Astrocyte of the cerebellum (primary cell): ENCODE results near the gene DCAF16.
A peak's percentile ranks its signal among the peaks of the same experiment; 100 is the strongest.

Source experiments
- DNase-seq: peaks from one replicate; pipeline ENCODE4 v3.0.0-alpha.2; 2011; ENCODE audit warnings: low read depth
- H3K4me3 ChIP-seq: 2 replicates; pipeline ENCODE4 v1.5.1; 2011; ENCODE audit warnings: mild to moderate bottlenecking, low read depth, low read length, moderate library complexity
- CTCF ChIP-seq: IDR thresholded peaks from 2 replicates; pipeline ENCODE4 v1.5.1; 2012; ENCODE audit warnings: low read length, low read depth, moderate library complexity, mild to moderate bottlenecking; ENCODE audit errors: missing control alignments
- in situ Hi-C: cut with HindIII; loops from 2 replicates; pipeline ENCODE4 v1.10.0; 2017; ENCODE audit warnings: low sequenced_read_pairs

DCAF16 gene

GRCh38 chr4:17811078-17811603 is 584 bp upstream of the DCAF16 start:
- in situ Hi-C loops = no loop called here
- DNase-seq = no peak
- no peak for TF ChIP-seq CTCF
- H3K4me3 ChIP-seq = peak overlapping the region; percentile 88

GRCh38 chr4:17809667-17810066 is 890 bp downstream of the DCAF16 start:
- DNase-seq = no peak
- peak overlapping the region; percentile 88 for H3K4me3 ChIP-seq
- TF ChIP-seq CTCF = no peak
- in situ Hi-C loops = no loop called here

DNA sequence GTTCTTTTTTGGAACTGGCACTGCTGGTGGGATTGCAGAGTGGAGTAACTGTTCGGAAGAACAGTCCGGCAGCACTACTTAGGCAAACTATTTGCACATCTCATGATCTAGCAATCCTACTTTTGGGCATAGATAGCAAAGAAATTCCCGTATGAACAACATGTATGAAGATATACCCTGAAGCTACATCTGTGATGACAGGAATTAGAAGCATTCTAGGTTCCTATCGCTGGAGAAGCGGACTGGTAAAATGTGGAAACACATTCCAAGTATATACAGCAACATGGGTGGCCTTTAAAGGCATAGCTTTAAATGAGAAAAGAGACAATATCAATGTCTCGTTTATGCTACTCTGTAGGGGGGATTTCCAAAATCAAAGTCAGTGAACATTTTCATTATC is 3.1 kb downstream of the DCAF16 start:
- DNase-seq = no peak

GRCh38 chr4:17805580-17806155 is 4.9 kb downstream of the DCAF16 start:
- H3K4me3 ChIP-seq = no peak overlapping the region
- in situ Hi-C loops = no loop called here
- no peak for DNase-seq
- no peak for TF ChIP-seq CTCF

More for the DNA sequence above, 3.1 kb downstream of the DCAF16 start:
- no peak for TF ChIP-seq CTCF
- in situ Hi-C loops = no loop called here
- H3K4me3 ChIP-seq = peak overlapping the region; percentile 30

DNA sequence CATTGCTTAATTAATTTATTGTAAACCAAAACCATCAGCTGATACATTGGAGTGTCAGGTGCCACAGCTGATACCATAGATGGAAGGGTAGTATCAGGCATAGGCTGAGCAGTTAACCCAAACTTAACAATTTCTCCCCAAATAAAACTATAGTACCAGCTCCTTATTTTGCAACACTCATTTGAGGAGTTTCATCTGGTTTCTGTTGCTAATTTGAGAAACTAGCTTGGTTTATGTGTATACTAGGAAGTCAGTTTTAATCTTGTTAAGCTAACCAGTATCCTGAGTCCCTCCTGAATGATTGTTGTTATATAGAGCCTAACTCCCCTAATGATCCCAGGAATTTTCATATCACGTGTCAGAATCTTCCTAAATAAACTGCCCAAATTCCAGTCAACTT is 12.7 kb downstream of the DCAF16 start:
- in situ Hi-C loops = no loop called here
- no peak for DNase-seq
- no peak overlapping the region for H3K4me3 ChIP-seq
- TF ChIP-seq CTCF = no peak

DNA sequence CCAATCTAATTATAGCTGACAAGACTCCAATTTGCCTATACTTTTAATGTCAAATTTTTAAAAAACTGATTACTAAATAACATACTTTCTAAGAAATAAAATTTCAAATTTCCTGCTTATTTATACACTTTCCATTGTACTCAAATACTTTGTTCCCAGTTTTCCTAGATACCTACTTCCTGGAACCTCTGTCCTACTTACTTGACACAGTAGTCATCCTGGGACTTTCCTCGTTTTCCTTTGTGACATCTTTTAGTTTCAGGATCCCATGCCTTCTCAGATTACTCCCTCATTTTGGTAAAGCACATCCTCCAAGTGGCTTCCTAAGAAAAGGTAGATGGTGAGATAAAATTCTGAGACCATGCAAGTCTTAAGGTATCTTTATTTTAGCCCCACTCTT is 15.8 kb downstream of the DCAF16 start:
- no peak overlapping the region for H3K4me3 ChIP-seq
- DNase-seq = no peak
- no peak for TF ChIP-seq CTCF
- in situ Hi-C loops = no loop called here
